A549 treated with CORT108297 at 1 μM for 4 hours (cell line): ENCODE measurements around the gene CCS. TPM values are rescaled to one million over a fixed set of nuclear protein-coding genes. Genes with fewer than 3 reads are reported as not detected.

Source experiments
- total RNA-seq: library from RNA; stranded (reverse); fragments of 200-300 nt; extraction: Qiagen RNA extraction; gene quantifications from 5 replicates; pipeline ENCODE4 v1.2.3, GENCODE V29; 2022

The CCS gene, protein sequence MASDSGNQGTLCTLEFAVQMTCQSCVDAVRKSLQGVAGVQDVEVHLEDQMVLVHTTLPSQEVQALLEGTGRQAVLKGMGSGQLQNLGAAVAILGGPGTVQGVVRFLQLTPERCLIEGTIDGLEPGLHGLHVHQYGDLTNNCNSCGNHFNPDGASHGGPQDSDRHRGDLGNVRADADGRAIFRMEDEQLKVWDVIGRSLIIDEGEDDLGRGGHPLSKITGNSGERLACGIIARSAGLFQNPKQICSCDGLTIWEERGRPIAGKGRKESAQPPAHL
- 25.6 to 32.3 TPM (median 31.2 TPM) in 5 replicates for total RNA-seq

DNA sequence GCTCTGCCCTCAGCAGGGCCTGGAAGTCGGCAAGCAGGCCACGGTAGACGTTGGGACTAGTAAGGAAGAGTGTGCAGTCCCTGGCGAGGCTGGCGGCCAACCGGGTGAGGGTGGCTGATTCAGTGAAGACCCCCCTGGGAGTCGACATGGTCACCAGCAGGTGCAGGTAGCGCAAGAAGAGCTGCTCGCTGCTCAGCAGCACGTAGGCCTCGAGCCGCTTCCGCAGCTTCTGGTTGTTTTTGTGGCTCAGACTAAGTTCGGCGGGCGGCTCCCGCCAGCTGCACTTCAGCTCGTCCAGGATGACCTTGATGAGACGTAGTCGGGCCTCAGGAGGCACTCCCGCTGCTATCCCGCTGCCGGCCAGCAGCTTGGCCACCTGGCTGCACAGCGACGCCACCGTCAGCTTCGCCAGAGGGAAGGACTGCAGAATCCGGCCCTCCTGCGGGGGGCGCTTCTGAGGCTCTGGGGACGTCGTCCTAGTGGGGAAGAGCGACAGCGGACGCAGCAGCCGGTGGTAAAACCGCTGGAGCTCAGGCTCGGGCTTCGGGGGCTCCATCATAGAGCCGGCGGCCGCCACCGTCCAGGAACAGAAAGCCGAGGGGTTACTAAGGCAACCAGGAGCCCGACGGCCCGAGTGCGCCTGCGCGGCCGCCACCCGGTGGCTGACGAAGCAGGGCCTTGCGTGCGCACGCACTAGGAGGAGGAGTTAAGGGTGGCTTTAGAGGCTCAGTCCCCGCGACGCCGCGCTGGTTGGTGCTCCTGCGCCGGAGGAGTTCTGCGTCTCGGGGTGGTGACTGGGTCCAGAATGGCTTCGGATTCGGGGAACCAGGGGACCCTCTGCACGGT is at the start of gene CCS, which contains the start of gene CCDC87:
Gene CCS (plus strand): TSS at position 729 of the 846 bp plus-strand sequence. CDS start 77 bp downstream, at position 806.
Gene CCDC87 (minus strand): TSS at position 607 of the 846 bp plus-strand sequence. CDS start 48 bp downstream, at position 559.

DNA sequence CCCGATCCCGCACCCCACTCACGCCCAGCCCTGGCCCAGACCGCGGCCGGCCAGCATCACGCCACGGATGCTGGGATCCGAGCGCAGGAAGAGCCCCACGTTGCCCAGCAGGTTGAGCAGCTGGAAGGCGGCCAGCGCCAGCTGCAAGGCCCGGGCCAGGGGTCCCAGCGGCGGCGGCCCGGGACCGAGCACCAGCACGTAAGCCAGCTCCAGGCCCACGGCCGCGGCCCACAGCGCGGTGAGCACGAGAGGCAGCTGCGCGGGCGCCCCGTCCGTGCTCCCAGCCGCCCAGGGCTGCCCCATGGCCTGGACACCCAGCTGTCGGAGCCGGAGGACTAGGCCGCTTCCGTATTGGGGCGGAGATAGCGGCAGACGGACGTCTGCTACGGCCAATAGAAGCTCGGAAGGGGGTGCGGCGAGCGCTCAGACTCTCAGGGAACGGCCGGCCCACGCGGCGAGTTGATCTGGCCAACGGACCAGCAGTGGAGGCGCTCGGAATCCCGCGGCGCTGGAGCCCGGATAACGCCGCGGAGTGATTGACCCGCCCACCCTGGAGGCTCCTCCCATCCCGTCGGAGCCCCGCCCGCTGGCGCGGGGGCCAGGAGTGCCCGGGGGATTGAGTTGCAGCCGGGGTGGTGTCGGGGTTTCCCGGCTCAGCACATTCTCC is 47.2 kb upstream of the CCS start, which contains the start of gene ZDHHC24:
Gene ZDHHC24 (minus strand): TSS at position 348 of the 667 bp plus-strand sequence. CDS start 45 bp downstream, at position 303.

DNA sequence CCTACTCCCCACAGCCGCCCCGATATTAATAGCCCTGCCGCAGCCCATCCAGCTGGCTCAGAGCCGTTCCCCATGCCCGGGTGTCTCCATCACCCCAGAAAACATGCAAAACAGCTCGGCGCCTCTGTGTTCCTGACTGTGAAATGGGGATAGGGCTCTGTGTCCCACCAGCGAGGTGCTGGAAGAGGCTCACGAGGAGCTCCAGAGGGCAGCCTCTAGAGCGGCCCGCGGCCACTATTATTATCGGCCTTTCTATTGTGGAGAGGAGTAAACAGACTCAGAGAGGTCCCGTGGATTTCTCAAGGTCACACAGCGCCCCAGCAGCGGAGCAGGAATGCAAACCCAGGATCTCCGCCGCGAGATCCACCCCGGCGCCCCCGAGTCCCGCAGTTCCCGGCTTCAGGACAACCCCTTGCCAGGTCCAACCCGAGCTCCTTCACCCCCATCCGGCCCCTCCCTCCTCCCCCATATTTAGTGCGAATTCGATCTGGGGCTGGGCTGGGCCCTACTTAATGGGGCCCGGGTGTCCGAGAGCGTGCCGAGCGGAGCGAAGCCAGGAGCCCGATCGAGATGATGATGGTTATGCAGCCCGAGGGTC is 46.5 kb upstream of the CCS start, which contains the start of gene ACTN3:
Gene ACTN3 (plus strand): TSS at position 536 of the 598 bp plus-strand sequence. CDS start 35 bp downstream, at position 571.

DNA sequence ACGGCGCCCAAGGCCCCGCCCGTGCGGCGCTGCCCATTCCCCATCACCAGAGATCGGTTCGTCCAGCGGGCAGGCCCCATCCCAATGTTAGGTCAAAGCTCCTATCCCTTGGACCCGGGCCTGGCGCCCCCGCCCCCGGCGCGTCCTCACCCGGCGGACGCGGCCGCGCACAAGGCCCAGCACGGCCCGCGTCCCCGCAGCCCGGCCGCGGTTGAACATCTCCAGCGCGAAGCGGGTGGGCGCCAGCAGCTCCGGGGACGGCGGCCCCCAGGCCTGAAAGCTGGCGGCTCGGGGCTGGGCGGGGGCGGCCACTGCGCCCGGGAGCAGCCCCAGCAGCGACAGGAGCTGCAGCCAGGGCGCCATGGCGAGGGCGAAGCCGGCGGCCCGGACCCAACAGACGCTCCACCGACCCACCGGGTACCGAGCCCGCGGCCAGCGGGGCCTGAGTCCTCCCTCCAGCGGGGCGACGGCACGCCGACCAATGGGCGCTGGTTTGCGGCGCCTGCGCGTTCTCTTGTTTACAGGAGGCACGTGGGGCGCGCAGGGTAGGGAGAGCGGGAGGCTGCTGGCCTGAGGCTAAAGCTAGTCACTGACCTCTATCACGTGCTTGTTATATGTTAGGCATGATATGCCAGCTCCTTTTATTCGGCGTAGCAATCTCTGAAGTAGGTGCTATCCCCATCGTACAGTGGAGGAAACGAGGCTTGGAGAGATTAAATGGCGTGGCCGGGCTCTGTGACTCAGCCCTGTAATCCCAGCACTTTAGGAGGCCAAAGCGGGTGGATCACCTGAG is 24.7 kb upstream of the CCS start, which contains the start of gene CTSF:
Gene CTSF (minus strand): TSS at position 483 of the 793 bp plus-strand sequence. CDS start 120 bp downstream, at position 363.

DNA sequence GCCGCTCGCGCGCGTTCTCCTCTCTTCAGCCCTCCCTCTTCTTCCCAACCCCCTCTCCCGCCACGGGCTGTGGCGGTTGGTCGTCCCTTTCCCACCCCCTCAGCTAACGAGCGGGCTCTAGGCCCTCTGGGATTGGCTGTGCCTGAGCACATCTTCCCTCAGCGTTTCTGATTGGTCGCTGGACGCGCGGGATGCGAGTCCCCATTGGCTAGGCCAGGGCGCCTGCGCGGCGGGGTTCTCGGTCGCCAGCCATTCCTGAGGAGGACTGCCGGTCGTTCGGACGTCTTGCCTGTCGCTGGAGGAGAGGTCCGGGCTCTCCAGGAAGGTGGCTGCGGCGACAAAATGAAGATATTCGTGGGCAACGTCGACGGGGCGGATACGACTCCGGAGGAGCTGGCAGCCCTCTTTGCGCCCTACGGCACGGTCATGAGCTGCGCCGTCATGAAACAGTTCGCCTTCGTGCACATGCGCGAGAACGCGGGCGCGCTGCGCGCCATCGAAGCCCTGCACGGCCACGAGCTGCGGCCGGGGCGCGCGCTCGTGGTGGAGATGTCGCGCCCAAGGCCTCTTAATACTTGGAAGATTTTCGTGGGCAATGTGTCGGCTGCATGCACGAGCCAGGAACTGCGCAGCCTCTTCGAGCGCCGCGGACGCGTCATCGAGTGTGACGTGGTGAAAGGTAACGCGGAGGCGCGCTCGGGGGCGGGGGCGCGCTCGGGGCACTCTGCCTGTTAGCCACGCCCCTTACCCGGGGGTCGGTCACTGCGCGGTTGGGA is 23.6 kb downstream of the CCS start, which contains the start of gene RBM14:
Gene RBM14 (plus strand): TSS at position 252 of the 776 bp plus-strand sequence. CDS start 91 bp downstream, at position 343.

DNA sequence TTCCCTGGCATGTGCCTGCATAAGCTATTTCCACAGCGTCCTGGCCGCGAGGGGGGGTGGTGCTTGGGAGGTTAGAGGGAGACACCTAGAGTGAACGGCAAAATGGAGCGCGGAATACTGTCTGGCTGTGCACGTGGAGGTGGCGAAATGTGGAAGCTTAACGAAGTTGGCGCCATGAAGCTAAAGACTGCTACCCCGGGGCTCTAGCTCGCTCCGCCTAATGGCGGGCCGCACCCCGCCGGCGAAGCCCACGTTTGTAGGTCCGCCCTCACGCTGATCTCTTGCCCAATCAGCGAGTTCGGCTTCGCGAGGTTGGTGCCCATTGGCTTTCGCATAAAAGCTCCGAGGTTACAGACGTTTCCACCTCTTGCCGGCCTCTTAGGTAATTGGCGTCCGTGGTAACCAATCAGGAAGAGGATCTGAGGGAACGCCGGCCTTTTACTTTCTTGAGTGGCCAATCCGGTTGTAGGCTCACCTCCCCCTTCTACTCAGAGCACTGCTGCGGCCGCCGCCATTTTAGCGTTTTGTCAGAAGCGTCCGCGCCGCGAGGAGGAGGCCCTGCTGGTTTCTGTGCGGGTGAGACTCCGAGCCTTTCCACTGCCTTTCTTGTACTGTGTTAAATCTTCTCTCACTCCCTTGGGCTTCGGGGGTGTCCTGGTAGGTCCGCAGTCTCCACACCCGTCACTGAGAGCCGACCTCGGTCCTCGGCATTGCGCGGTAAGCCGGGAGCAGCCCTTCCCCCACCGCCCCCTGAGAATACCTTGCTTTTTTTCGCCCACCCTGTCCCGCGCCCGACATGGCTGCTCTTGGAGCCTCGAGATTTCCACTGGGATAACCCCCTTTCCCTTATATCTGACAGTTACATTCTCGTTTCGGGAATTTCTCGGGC is 45.4 kb downstream of the CCS start, which contains the start of gene RBM4:
Gene RBM4 (plus strand): TSS at position 527 of the 889 bp plus-strand sequence. CDS start 1,009 bp downstream, outside the sequence.

Other genes starting within 250 kb of the CCS start
- gene BRMS1, start 248.1 kb upstream of the CCS start, total RNA-seq: 81.3 to 101 TPM (median 89.5 TPM) in 5 replicates
- 15.1 to 20.3 TPM (median 19.1 TPM) in 5 replicates for gene B4GAT1, start 245.6 kb upstream of the CCS start, total RNA-seq
- gene SLC29A2, start 221.4 kb upstream of the CCS start, total RNA-seq: 3.1 to 5.3 TPM (median 4.5 TPM) in 5 replicates
- gene NPAS4, start 172.2 kb upstream of the CCS start, total RNA-seq: not detected in 5 replicates
- 91.9 to 118 TPM (median 107 TPM) in 5 replicates for gene MRPL11, start 154.3 kb upstream of the CCS start, total RNA-seq
- gene PELI3, start 126.3 kb upstream of the CCS start, total RNA-seq: 4.0 to 6.8 TPM (median 5.9 TPM) in 5 replicates
- 50.3 to 58.1 TPM (median 55.8 TPM) in 5 replicates for gene DPP3, start 112.8 kb upstream of the CCS start, total RNA-seq
- gene BBS1, start 82.5 kb upstream of the CCS start, total RNA-seq: 8.3 to 10.7 TPM (median 9.6 TPM) in 5 replicates
- 6.6 to 17.3 TPM (median 14.4 TPM) in 5 replicates for gene ZDHHC24, start 47.1 kb upstream of the CCS start, total RNA-seq
- 0.02 to 0.06 TPM in 2 of 5 replicates, not detected in the others for gene ACTN3, start 46.3 kb upstream of the CCS start, total RNA-seq
- 31.4 to 41.3 TPM (median 34.1 TPM) in 5 replicates for gene CTSF, start 24.6 kb upstream of the CCS start, total RNA-seq
- gene CCDC87, start 122 bp upstream of the CCS start, total RNA-seq: 0.54 to 0.72 TPM (median 0.57 TPM) in 5 replicates
- gene RBM14, start 23.4 kb downstream of the CCS start, total RNA-seq: 60.9 to 82.1 TPM (median 70.9 TPM) in 5 replicates
- gene RBM4, start 45.5 kb downstream of the CCS start, total RNA-seq: 129 to 158 TPM (median 144 TPM) in 5 replicates
- gene RBM4B, start 84.7 kb downstream of the CCS start, total RNA-seq: 20.0 to 22.8 TPM (median 21.0 TPM) in 5 replicates
- gene SPTBN2, start 136.0 kb downstream of the CCS start, total RNA-seq: 9.4 to 11.7 TPM (median 10.1 TPM) in 5 replicates